OCI-LY3 (cell line): ENCODE measurements around the gene RGS6.

ENCODE experiments used
- EZH2phosphoT487 ChIP-seq: fragments of 200-600 bp; shearing (Covaris generic); IDR thresholded peaks from 2 replicates; pipeline ENCODE4 v1.6.1; 2018; ENCODE audit warnings: antibody characterized with exemption, mixed run types, low read depth
- TF ChIP-seq, protein P1 (sequence below): fragments of 200-600, 300-600 bp; sonication (generic); IDR thresholded peaks from 2 replicates; pipeline ENCODE4 v1.5.1; 2014; ENCODE audit warnings: antibody characterized with exemption, low read length, low read depth

DNA sequence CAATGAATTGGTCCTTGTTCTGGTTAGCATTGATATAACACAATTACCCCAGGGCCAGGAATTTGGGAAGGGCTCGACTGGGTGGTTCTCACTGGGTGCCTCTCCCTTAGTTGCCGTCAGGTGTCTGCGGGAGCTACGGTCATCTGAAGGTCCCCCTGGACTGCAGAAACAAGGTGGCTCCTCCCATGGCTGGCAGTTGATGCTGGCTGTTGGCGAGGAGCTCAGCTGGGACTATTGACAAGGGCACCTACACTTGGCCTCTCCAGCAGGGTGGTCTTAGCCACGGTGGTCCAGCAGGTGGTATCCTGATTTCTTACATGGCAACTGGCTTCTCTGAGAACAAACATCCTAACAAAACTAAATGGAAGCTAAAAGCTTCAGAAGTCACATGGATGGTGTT lies 41.0 kb upstream of the RGS6 start:
- TF ChIP-seq, protein P1, sequence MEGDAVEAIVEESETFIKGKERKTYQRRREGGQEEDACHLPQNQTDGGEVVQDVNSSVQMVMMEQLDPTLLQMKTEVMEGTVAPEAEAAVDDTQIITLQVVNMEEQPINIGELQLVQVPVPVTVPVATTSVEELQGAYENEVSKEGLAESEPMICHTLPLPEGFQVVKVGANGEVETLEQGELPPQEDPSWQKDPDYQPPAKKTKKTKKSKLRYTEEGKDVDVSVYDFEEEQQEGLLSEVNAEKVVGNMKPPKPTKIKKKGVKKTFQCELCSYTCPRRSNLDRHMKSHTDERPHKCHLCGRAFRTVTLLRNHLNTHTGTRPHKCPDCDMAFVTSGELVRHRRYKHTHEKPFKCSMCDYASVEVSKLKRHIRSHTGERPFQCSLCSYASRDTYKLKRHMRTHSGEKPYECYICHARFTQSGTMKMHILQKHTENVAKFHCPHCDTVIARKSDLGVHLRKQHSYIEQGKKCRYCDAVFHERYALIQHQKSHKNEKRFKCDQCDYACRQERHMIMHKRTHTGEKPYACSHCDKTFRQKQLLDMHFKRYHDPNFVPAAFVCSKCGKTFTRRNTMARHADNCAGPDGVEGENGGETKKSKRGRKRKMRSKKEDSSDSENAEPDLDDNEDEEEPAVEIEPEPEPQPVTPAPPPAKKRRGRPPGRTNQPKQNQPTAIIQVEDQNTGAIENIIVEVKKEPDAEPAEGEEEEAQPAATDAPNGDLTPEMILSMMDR, result no peak
- TF ChIP-seq EZH2phosphoT487, result no peak
